Kidney tubule cell (primary cell): Measurements from ENCODE around the gene GNG7.
A peak's percentile ranks its signal among the peaks of the same experiment; 100 is the strongest.
"Not testable (repeated sequence)": the region's sequence is repeated elsewhere in the genome, so short reads cannot be mapped to it uniquely, and the experiment has no call there.

Experiments used
- DNase-seq: peaks from one replicate; pipeline ENCODE4 v3.0.0-alpha.2; 2018; ENCODE audit warnings: low spot score

The GNG7 gene

GRCh38 chr19:2509096-2509495 is 193.4 kb downstream of the GNG7 start:
- no peak for DNase-seq

- peak; percentile 64 for DNase-seq
These were observed 195.4 kb downstream of the GNG7 start for GRCh38 chr19:2507109-2507508.

- not testable (repeated sequence) for DNase-seq
These were observed 195.8 kb downstream of the GNG7 start for GRCh38 chr19:2506656-2507055.

- peak; percentile 80 for DNase-seq
These were observed 198.9 kb downstream of the GNG7 start for GRCh38 chr19:2503521-2504109.

- no peak for DNase-seq
These were observed 201.6 kb downstream of the GNG7 start for GRCh38 chr19:2500841-2501261.

GRCh38 chr19:2500156-2500555 is 202.3 kb downstream of the GNG7 start:
- no peak for DNase-seq

- no peak for DNase-seq
These were observed 205.3 kb downstream of the GNG7 start for GRCh38 chr19:2497186-2497585.

- DNase-seq, result peak; percentile 47
These were observed 206.7 kb downstream of the GNG7 start for GRCh38 chr19:2495651-2496316.

- DNase-seq, result peak; percentile 83
These were observed 207.3 kb downstream of the GNG7 start for GRCh38 chr19:2495130-2495641.

- peak; percentile 78 for DNase-seq
These were observed 207.9 kb downstream of the GNG7 start for GRCh38 chr19:2494447-2495129.

- DNase-seq, result peak; percentile 76
These were observed 208.4 kb downstream of the GNG7 start for GRCh38 chr19:2494084-2494446.

- not testable (repeated sequence) for DNase-seq
These were observed 209.0 kb downstream of the GNG7 start for GRCh38 chr19:2493448-2493847.

GRCh38 chr19:2492870-2493269 is 209.6 kb downstream of the GNG7 start:
- DNase-seq, result no peak

- peak; percentile 97 for DNase-seq
These were observed 211.2 kb downstream of the GNG7 start for GRCh38 chr19:2491130-2491801.

GRCh38 chr19:2490659-2491058 is 211.8 kb downstream of the GNG7 start:
- no peak for DNase-seq

- peak; percentile 66 for DNase-seq
These were observed 213.4 kb downstream of the GNG7 start for GRCh38 chr19:2488942-2489731.

- DNase-seq, result no peak
These were observed 214.0 kb downstream of the GNG7 start for GRCh38 chr19:2488405-2488941.

- no peak for DNase-seq
These were observed 214.7 kb downstream of the GNG7 start for GRCh38 chr19:2487842-2488241.

GRCh38 chr19:2487090-2487489 is 215.4 kb downstream of the GNG7 start:
- no peak for DNase-seq

GRCh38 chr19:2485428-2485827 is 217.1 kb downstream of the GNG7 start:
- no peak for DNase-seq

GRCh38 chr19:2484178-2484937 is 218.1 kb downstream of the GNG7 start:
- DNase-seq, result no peak
